HepG2 (cell line): ENCODE results near the gene MIEF1. TPM values are rescaled to one million over a fixed set of nuclear protein-coding genes. Genes with fewer than 3 reads are reported as not detected.

Source experiments
- ATF7-NPFF ChIP-seq: sonication (generic); formaldehyde crosslinking; IDR thresholded peaks from 2 replicates; pipeline ENCODE4 v1.8.1; 2023; ENCODE audit warnings: mild to moderate bottlenecking, low read depth, missing genetic modification reagents, moderate library complexity
- ELF3 ChIP-seq: IDR thresholded peaks from 2 replicates; pipeline ENCODE4 v1.6.1; 2016; ENCODE audit warnings: missing genetic modification reagents, missing compliant biosample characterization
- ELF4 ChIP-seq: sonication (generic); formaldehyde crosslinking; IDR thresholded peaks from 2 replicates; pipeline ENCODE4 v1.5.0; 2020; ENCODE audit warnings: missing genetic modification reagents, mild to moderate bottlenecking, moderate library complexity, borderline replicate concordance
- KDM2A ChIP-seq: sonication (generic); formaldehyde crosslinking; IDR thresholded peaks from 2 replicates; pipeline ENCODE4 v1.4.0; 2020; ENCODE audit warnings: low read depth, missing genetic modification reagents, borderline replicate concordance
- MIER2 ChIP-seq: IDR thresholded peaks from 2 replicates; pipeline ENCODE4 v1.6.1; 2016; ENCODE audit warnings: missing biosample characterization, missing genetic modification reagents
- MLXIP ChIP-seq: sonication (generic); formaldehyde crosslinking; IDR thresholded peaks from 2 replicates; pipeline ENCODE4 v1.9.0; 2021; ENCODE audit warnings: missing genetic modification reagents, borderline replicate concordance
- MTF1 ChIP-seq: sonication (generic); formaldehyde crosslinking; IDR thresholded peaks from 2 replicates; pipeline ENCODE4 v1.5.0; 2020; ENCODE audit warnings: missing genetic modification reagents
- NFKBIZ ChIP-seq: IDR thresholded peaks from 2 replicates; pipeline ENCODE4 v1.6.1; 2018; ENCODE audit warnings: missing genetic modification reagents, missing compliant biosample characterization
- PITX1 ChIP-seq: sonication (generic); formaldehyde crosslinking; IDR thresholded peaks from 2 replicates; pipeline ENCODE4 v1.5.1; 2020; ENCODE audit warnings: mild to moderate bottlenecking, missing genetic modification reagents
- PRDM10 ChIP-seq: sonication (generic); formaldehyde crosslinking; IDR thresholded peaks from 2 replicates; pipeline ENCODE4 v1.4.0; 2020; ENCODE audit warnings: low read depth, missing genetic modification reagents
- RAD51 ChIP-seq: fragments of 450-650 bp; IDR thresholded peaks from 2 replicates; pipeline ENCODE4 v1.6.1; 2016; ENCODE audit warnings: borderline replicate concordance
- RFX3 ChIP-seq: IDR thresholded peaks from 2 replicates; pipeline ENCODE4 v1.6.1; 2016; ENCODE audit warnings: missing biosample characterization, missing genetic modification reagents
- SCMH1 ChIP-seq: sonication (generic); formaldehyde crosslinking; IDR thresholded peaks from 2 replicates; pipeline ENCODE4 v1.9.0; 2021; ENCODE audit warnings: missing genetic modification reagents, mild to moderate bottlenecking, borderline replicate concordance
- SP4 ChIP-seq: sonication (generic); formaldehyde crosslinking; IDR thresholded peaks from 2 replicates; pipeline ENCODE4 v1.8.1; 2023; ENCODE audit warnings: mild to moderate bottlenecking, missing genetic modification reagents
- TIGD3 ChIP-seq: sonication (generic); formaldehyde crosslinking; IDR thresholded peaks from 2 replicates; pipeline ENCODE4 v1.5.1; 2020; ENCODE audit warnings: mild to moderate bottlenecking, missing genetic modification reagents, borderline replicate concordance
- ZBTB26 ChIP-seq: IDR thresholded peaks from 2 replicates; pipeline ENCODE4 v1.6.1; 2016; ENCODE audit warnings: missing compliant biosample characterization, missing genetic modification reagents, borderline replicate concordance
- ZNF292 ChIP-seq: sonication (generic); formaldehyde crosslinking; IDR thresholded peaks from 2 replicates; pipeline ENCODE4 v1.8.1; 2022; ENCODE audit warnings: mild to moderate bottlenecking, low read depth, missing genetic modification reagents, borderline replicate concordance
- ZNF296 ChIP-seq: sonication (generic); formaldehyde crosslinking; conservative IDR thresholded peaks from 2 replicates; pipeline ENCODE4 v1.5.0; 2020; ENCODE audit warnings: mild to moderate bottlenecking, missing genetic modification reagents
- ZNF335 ChIP-seq: sonication (generic); formaldehyde crosslinking; IDR thresholded peaks from 2 replicates; pipeline ENCODE4 v1.4.0; 2020; ENCODE audit warnings: missing genetic modification reagents
- ZNF510 ChIP-seq: sonication (generic); formaldehyde crosslinking; IDR thresholded peaks from 2 replicates; pipeline ENCODE4 v1.4.0; 2020; ENCODE audit warnings: low read depth, mild to moderate bottlenecking, missing genetic modification reagents
- ZNF589 ChIP-seq: sonication (generic); formaldehyde crosslinking; conservative IDR thresholded peaks from 2 replicates; pipeline ENCODE4 v1.8.0; 2022; ENCODE audit warnings: mild to moderate bottlenecking, moderate library complexity, missing genetic modification reagents
- polyA plus RNA-seq, 8 experiments: library from polyadenylated mRNA; depleted of rRNA in 3 of 8; stranded (reverse) in 7 of 8; unstranded in 1 of 8; fragments of >200 nt; fragmentation: Illumina TruSeq in 4 of 8; extraction: Trizol in 4 of 8; gene quantifications; 2 replicates each; pipeline versions ENCODE4 v1.2.1 to v1.2.3, GENCODE V29; 2011 to 2016; ENCODE audit warnings: low read depth in 4 of 8, missing spikeins in 1 of 8, mixed read lengths in 1 of 8; ENCODE audit not compliant: insufficient read depth in 1 of 8
- total RNA-seq, 5 experiments: library from RNA; depleted of rRNA; stranded (reverse); fragments of >200 nt; fragmentation: Illumina TruSeq; extraction: Trizol; gene quantifications; 2 replicates each; pipeline ENCODE4 v1.2.3, GENCODE V29; 2016; ENCODE audit warnings: low read depth in 1 of 5

The MIEF1 gene
- total and polyA plus RNA-seq, 2 of the 13 experiments (the other 11 are each of a cell fraction or from before 2014, with no cell fraction given), result 21.7 to 34.8 TPM

GRCh38 chr22:39478441-39478850, 23.6 kb upstream of the MIEF1 start (continued):
- TF ChIP-seq TIGD3 (peak; percentile 62; the same call in 1 of the 2 replicates), KDM2A (CRISPR knock-in tag) (peak; percentile 55; the same call in 1 of the 2 replicates), ZNF589 (CRISPR knock-in tag) (0 out of 2 replicates have a peak, but pooled peaks have one; percentile 63), MTF1 (CRISPR knock-in tag) (0 out of 2 replicates have a peak, but pooled peaks have one; percentile 54), ELF4 (CRISPR knock-in tag) (no peak), RAD51 (no peak), ELF3 (peak; percentile 47), SCMH1 (CRISPR knock-in tag) (no peak), PITX1 (peak; percentile 28; the same call in 1 of the 2 replicates), ATF7-NPFF (CRISPR knock-in tag) (peak; percentile 90), PRDM10 (CRISPR knock-in tag) (0 out of 2 replicates have a peak, but pooled peaks have one; percentile 18), ZNF510 (CRISPR knock-in tag) (no peak), RFX3 (CRISPR knock-in tag) (0 out of 2 replicates have a peak, but pooled peaks have one; percentile 12), NFKBIZ (CRISPR knock-in tag) (0 out of 2 replicates have a peak, but pooled peaks have one; percentile 52), ZNF335 (peak; percentile 81), MIER2 (CRISPR knock-in tag) (peak; percentile 98), MLXIP (CRISPR knock-in tag) (peak; percentile 68; the same call in 1 of the 2 replicates), ZNF296 (CRISPR knock-in tag) (no peak; the same call in 1 of the 2 replicates), ZBTB26 (peak; percentile 89), SP4 (peak; percentile 49; the same call in 1 of the 2 replicates), ZNF292 (CRISPR knock-in tag) (0 out of 2 replicates have a peak, but pooled peaks have one; percentile 30)
